Measurements from ENCODE around the gene CSMD2.

DNA sequence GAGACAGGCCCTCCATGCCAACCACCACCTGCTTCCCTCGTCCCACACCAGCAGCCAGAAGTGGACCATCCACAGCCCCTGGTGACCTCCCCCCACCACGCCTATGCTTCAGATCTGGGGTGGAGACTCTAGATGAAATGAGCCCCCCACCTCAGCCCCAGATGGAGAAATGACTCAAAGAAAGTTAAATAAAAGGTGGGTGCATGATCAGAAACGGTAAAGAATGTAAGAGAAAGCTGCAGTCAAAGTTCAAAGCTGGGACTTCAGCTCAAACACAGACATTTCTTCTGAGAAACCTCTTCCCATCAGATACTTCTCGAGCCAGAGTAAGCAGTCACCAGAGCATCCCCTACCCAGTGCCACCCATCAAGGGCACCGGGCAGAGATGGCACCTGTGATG lies 344.2 kb downstream of the CSMD2 start:
- TF ChIP-seq PKNOX1 (IDR thresholded peaks at IDR 0.05) (no peak), HDGF (IDR thresholded peaks at IDR 0.05; ENCODE audit: borderline replicate concordance) (no peak)

Data from HEK293T (cell line).